Cerebellar nuclear complex (tissue), 1 donor: Measurements from ENCODE around the gene ZDHHC14.

Experiments
- DNase-seq, 2 experiments: peaks; one replicate each; lab custom pipeline; 2025; lab: John Stamatoyannopoulos, UW

ZDHHC14 gene

DNA sequence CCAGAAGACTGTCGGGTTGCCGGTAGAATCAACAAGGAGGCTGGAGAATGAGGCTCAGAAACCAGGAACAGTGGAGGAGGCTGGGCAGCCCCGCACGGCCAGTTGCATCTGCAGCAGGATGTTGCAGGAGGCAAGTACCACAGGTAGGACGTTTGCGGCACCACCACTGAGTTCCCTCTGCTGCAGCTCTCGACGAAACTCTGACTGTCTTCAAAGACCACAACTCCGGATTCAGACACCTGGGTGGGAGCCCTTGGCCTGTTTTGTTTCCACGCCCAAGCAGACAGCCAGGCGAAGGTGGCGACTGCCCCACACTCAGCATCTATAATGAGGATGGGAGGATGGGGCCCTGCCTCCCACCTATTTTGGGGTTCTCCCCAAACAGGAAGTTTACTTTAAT, 218.2 kb downstream of the ZDHHC14 start:
- DNase-seq, result no peak

DNA sequence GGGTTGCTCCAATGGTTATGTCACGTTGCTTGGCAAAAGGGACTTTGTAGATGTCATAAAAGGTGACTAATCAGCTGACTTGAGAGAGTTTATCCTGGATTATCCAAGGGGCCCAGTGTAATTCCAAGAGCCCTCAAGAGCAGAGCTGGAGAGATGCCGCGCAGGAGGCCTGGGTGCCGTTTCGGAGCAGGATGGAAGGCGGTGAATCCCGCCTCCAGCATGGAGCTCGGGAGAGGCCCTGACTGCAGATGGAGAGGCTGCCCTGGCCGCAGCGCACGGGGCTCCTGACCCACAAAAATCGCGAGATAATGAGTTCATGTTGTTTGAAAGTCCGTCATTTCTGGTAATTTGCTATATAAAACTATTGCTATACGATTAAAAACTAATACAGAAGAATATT, 219.8 kb downstream of the ZDHHC14 start:
- no peak for DNase-seq

DNA sequence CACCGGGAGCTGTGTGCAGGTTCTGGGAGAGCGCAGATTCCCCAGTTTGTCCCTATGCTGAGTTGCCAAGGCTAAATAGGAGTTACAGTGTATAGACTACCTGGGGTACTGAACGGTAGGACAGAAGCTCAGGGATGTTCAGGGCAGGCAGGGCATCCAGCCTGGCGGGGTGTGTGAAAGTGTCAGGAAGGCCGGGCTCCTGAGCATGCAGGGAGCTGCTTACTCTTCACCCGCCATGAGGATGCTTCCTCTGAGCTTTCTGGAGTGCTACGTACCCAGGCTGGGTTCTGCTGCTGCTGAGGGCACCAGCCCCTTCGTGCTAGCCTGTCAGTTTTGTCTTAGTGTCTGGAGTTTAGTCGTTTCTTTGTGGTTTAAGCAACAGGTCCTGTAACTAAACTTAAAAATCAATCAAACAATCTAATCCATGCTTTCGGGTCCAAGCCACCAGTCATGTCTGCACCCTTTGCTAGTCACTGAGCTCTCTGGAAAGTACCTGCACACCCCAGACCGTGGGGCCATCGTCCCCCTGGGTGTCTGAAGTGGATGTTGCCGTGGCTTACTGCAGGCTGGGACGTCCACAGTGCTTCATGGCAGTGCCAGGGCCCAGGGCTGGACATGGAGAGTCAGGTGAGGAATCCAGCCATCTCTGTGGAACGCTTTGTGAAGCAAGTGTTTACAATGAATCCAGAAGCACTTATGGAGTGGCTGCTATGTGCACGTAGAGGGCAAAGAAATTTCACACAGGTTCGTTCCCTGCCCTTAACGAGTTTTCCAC, 221.7 kb downstream of the ZDHHC14 start:
- no peak for DNase-seq

- DNase-seq, result no peak
Observed at GRCh38 chr6:157603314-157603940, 222.4 kb downstream of the ZDHHC14 start.

DNA sequence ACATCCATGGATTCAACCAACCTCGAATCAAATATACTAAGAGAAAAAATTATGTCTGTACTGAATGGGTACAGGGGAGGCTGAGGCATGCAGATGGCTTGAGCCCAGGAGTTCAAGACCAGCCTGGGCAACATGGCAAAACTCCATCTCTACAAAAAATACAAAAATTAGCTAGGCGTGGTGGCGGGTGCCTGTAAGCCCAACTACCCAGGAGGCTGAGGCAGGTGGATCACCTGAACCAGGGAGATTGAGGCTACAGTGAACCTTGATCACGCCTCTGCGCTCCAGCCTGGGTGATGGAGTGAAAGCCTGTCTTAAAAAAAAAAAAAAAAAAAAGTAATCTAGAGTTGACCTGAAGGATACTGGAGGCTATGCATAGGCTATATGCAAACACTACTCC, 223.0 kb downstream of the ZDHHC14 start:
- no peak for DNase-seq

GRCh38 chr6:157604816-157605215, 223.8 kb downstream of the ZDHHC14 start:
- no peak for DNase-seq

GRCh38 chr6:157605484-157605883, 224.5 kb downstream of the ZDHHC14 start:
- no peak for DNase-seq

DNA sequence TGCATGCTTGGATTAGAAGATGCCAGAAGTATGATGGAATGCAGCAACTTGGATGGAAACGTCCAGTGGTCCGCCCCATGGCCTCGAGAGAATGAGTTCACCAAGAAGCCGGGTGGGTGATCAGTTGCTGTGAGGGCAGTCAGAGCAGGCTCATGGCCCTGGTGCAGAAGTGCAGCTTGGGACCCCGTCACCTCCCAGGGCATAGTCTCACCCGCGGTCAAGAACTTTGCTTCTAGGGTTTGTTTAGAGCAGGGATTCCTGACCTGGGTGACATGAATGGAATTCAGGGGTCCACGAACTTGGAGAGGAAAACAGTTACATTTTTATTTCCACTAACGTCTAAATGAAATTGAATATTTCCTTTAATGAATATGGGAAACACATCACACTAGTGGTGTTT, 225.5 kb downstream of the ZDHHC14 start:
- no peak for DNase-seq

DNA sequence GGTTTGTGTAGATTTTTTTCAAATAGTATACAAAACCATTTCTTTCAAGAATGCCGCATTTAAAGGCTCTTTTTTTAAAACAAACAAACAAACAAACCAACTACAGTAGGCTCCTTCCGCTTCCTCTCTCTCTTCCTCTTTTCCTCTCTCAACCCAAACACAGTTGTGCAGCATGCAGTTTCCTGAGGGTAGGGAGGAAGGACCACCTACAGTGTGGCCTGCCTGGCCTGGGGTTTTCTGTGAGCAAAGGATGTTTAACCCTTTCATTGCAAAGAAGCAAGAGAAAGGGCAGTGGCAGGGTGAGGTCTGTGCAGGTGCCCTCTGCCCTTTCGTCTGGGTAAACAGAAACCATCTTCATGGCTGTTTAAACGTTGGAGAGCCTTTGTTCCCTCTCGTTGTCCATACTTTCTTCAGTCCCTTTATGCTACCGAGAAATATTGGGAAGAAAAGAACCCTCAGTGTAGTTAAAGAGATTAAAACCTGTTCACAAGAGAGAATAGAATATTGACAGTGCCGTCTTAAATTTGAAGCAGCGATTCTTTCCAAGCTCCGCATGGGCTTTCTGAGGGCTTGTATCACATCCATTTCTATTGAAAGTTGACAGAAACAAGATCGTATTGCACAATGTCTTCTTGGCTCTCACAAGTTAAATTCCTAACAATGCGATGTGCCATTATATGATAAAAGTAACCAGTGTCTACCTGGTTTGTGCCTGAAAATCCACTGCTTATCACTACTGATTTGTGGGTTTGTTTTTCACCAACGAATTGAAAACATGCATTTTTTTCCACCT, 226.5 kb downstream of the ZDHHC14 start:
- no peak for DNase-seq

GRCh38 chr6:157608221-157609075, 227.5 kb downstream of the ZDHHC14 start:
- DNase-seq, result no peak

DNA sequence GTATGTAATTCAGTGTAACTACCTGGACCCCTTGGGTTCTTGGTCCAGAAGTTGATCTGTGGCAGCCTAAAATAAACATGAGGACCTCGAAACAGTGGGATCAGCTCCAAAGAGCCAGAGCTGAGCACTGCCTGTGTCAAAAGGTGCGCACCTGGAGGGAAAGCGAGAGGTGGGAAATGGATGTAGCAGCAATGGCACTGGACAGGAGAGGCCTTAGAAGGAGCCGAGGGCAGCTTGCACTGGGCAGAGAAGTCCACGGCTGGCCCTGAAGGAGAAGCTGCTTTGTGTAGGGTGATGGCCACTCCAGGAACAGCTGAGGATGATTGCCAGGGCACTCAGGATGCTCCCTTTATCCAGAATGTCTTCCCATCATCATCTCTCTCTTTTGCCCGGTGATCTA, 228.1 kb downstream of the ZDHHC14 start:
- DNase-seq, result no peak

- no peak for DNase-seq
Observed at GRCh38 chr6:157609556-157609955, 228.6 kb downstream of the ZDHHC14 start.

- DNase-seq, result no peak
Observed at GRCh38 chr6:157610451-157610999, 229.5 kb downstream of the ZDHHC14 start.

DNA sequence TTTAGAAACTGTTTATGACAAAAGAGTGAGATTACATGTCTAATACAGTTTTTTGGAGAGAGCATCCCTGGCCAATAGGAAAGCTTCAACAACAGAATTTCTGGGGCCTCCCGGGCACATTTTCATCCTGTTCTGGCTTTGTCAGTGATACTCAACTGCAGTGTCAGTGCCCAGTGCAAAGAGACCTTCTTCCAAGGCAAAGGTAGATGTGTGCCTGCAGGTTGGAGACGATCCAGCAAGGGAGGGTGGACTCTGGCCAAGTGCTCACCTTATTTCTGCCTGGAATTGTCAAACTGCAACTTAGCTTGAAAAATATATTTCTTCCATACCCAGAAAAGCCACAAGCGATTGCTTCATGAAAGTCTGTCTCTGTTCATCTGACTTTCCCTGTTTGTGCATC, 230.4 kb downstream of the ZDHHC14 start:
- DNase-seq, result peak in 1 of 2 experiments; percentile 28

GRCh38 chr6:157613011-157613522, 232.1 kb downstream of the ZDHHC14 start:
- no peak for DNase-seq

DNA sequence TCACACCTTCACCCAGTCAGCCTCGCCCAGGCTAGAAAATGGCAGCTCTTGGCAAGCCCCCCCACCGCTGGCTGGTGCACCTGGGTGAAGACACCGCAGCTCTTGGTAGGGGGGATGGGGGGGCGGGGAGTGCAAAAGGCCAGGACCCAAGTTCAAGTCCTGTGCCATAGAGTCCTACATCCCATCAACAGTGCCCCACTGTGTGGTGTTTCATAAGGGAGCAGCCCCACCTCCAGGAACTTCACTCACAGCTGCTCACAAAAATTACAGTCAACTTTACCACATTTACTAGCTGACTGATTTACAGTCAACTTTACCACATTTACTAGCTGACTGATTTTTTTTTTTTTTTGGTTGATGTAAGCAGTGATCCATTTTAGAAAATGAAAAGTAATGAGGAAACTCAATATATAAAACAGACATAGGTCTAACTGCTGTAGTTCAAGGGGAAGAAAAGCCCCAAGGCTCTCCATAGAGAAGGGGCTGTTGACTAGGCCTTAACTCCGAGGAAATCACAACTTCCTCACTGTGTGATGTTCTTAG, 233.1 kb downstream of the ZDHHC14 start:
- no peak for DNase-seq

GRCh38 chr6:157615420-157615769, 234.4 kb downstream of the ZDHHC14 start:
- DNase-seq, result no peak

- DNase-seq, result no peak
Observed at GRCh38 chr6:157615951-157616350, 235.0 kb downstream of the ZDHHC14 start.

- no peak for DNase-seq
Observed at GRCh38 chr6:157620944-157621343, 240.0 kb downstream of the ZDHHC14 start.

- DNase-seq, result no peak
Observed at GRCh38 chr6:157621406-157621805, 240.4 kb downstream of the ZDHHC14 start.

GRCh38 chr6:157622427-157622826, 241.4 kb downstream of the ZDHHC14 start:
- DNase-seq, result no peak
